PC-3 (cell line): ENCODE data around the gene GATAD2B.

Source experiments
- EZH2 ChIP-seq: fragments of 300-600 bp; sonication (generic); IDR thresholded peaks from one replicate; pipeline ENCODE4 v1.6.1; 2017; ENCODE audit warnings: antibody characterized with exemption, mild to moderate bottlenecking, low read length; ENCODE audit not compliant: unreplicated experiment
- EZH2phosphoT487 ChIP-seq: fragments of 300-600 bp; sonication (generic); IDR thresholded peaks from 2 replicates; pipeline ENCODE4 v1.6.1; 2018; ENCODE audit warnings: mild to moderate bottlenecking, antibody characterized with exemption, low read length, borderline replicate concordance
- TF ChIP-seq, protein P1 (sequence below): fragments of 300-600 bp; sonication (generic); conservative IDR thresholded peaks from 2 replicates; pipeline ENCODE4 v1.5.1; 2017; ENCODE audit warnings: antibody characterized with exemption, low read depth, mild to moderate bottlenecking, low read length

DNA sequence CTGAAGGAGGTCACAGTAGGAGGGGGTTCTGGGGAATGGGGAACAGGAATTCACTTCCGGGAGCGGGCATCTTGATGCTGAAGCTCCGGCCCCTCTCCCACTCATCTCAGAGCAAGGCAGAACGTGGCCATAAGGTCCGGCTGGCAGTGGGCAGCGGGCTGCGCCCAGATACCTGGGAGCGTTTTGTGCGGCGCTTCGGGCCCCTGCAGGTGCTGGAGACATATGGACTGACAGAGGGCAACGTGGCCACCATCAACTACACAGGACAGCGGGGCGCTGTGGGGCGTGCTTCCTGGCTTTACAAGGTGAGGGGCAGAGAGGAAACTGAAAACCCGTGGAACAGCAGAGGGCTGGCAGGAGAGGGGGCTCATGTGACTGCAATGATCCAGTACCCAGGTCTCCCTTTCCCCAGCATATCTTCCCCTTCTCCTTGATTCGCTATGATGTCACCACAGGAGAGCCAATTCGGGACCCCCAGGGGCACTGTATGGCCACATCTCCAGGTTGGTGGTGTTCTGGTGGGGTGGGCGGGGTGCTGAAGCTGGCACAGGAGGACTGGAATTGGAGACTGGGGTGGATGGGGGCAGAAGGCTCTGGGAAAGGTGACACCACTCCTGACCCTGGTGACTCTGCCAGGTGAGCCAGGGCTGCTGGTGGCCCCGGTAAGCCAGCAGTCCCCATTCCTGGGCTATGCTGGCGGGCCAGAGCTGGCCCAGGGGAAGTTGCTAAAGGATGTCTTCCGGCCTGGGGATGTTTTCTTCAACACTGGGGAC is 144.5 kb downstream of the GATAD2B start:
- TF ChIP-seq, protein P1, sequence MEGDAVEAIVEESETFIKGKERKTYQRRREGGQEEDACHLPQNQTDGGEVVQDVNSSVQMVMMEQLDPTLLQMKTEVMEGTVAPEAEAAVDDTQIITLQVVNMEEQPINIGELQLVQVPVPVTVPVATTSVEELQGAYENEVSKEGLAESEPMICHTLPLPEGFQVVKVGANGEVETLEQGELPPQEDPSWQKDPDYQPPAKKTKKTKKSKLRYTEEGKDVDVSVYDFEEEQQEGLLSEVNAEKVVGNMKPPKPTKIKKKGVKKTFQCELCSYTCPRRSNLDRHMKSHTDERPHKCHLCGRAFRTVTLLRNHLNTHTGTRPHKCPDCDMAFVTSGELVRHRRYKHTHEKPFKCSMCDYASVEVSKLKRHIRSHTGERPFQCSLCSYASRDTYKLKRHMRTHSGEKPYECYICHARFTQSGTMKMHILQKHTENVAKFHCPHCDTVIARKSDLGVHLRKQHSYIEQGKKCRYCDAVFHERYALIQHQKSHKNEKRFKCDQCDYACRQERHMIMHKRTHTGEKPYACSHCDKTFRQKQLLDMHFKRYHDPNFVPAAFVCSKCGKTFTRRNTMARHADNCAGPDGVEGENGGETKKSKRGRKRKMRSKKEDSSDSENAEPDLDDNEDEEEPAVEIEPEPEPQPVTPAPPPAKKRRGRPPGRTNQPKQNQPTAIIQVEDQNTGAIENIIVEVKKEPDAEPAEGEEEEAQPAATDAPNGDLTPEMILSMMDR: no peak
- TF ChIP-seq EZH2: no peak
- no peak for TF ChIP-seq EZH2phosphoT487
